ENCODE data around the gene TSPAN3.
A peak's percentile ranks its signal among the peaks of the same experiment; 100 is the strongest.

TSPAN3 gene

GRCh38 chr15:77023576-77024272, 47.2 kb downstream of the TSPAN3 start:
- DNase-seq (ENCODE audit: low read depth in 2 of 2): no peak

- no peak for DNase-seq (ENCODE audit: low read depth in 2 of 2)
These were observed 48.0 kb downstream of the TSPAN3 start for GRCh38 chr15:77022646-77023575.

GRCh38 chr15:77021803-77022381, 49.0 kb downstream of the TSPAN3 start:
- no peak for DNase-seq (ENCODE audit: low read depth in 2 of 2)

GRCh38 chr15:77021088-77021481, 49.8 kb downstream of the TSPAN3 start:
- no peak for DNase-seq (ENCODE audit: low read depth in 2 of 2)

GRCh38 chr15:77020348-77021087, 50.4 kb downstream of the TSPAN3 start:
- DNase-seq (ENCODE audit: low read depth in 2 of 2): no peak

GRCh38 chr15:77019521-77020331, 51.2 kb downstream of the TSPAN3 start:
- DNase-seq (ENCODE audit: low read depth in 2 of 2): no peak

GRCh38 chr15:77018796-77019505, 52.0 kb downstream of the TSPAN3 start:
- DNase-seq (ENCODE audit: low read depth in 2 of 2): no peak

GRCh38 chr15:77017761-77018720, 52.9 kb downstream of the TSPAN3 start:
- DNase-seq (ENCODE audit: low read depth in 2 of 2): no peak

- DNase-seq (ENCODE audit: low read depth in 2 of 2): no peak
These were observed 53.7 kb downstream of the TSPAN3 start for GRCh38 chr15:77017091-77017660.

- no peak for DNase-seq (ENCODE audit: low read depth in 2 of 2)
These were observed 54.6 kb downstream of the TSPAN3 start for GRCh38 chr15:77016321-77016695.

GRCh38 chr15:77015646-77016320, 55.1 kb downstream of the TSPAN3 start:
- no peak for DNase-seq (ENCODE audit: low read depth in 2 of 2)

GRCh38 chr15:77014132-77015081, 56.5 kb downstream of the TSPAN3 start:
- no peak for DNase-seq (ENCODE audit: low read depth in 2 of 2)

- DNase-seq (ENCODE audit: low read depth in 2 of 2): peak; percentile 78 to 83
These were observed 57.2 kb downstream of the TSPAN3 start for GRCh38 chr15:77013776-77014131.

GRCh38 chr15:77012868-77013267, 58.0 kb downstream of the TSPAN3 start:
- DNase-seq (ENCODE audit: low read depth in 2 of 2): no peak

GRCh38 chr15:77012117-77012712, 58.7 kb downstream of the TSPAN3 start:
- no peak for DNase-seq (ENCODE audit: low read depth in 2 of 2)

GRCh38 chr15:77010857-77011256, 60.1 kb downstream of the TSPAN3 start:
- no peak for DNase-seq (ENCODE audit: low read depth in 2 of 2)

- no peak for DNase-seq (ENCODE audit: low read depth in 2 of 2)
These were observed 60.6 kb downstream of the TSPAN3 start for GRCh38 chr15:77010312-77010686.
